ENCODE data around the gene UBN1. TPM values are rescaled to one million over a fixed set of nuclear protein-coding genes. Genes with fewer than 3 reads are reported as not detected.
A peak's percentile ranks its signal among the peaks of the same experiment; 100 is the strongest.

Gene UBN1
- total and polyA plus RNA-seq, 2 of the 13 experiments (the other 11 are each of a cell fraction or from before 2014, with no cell fraction given) = 10.6 to 23.5 TPM

DNA sequence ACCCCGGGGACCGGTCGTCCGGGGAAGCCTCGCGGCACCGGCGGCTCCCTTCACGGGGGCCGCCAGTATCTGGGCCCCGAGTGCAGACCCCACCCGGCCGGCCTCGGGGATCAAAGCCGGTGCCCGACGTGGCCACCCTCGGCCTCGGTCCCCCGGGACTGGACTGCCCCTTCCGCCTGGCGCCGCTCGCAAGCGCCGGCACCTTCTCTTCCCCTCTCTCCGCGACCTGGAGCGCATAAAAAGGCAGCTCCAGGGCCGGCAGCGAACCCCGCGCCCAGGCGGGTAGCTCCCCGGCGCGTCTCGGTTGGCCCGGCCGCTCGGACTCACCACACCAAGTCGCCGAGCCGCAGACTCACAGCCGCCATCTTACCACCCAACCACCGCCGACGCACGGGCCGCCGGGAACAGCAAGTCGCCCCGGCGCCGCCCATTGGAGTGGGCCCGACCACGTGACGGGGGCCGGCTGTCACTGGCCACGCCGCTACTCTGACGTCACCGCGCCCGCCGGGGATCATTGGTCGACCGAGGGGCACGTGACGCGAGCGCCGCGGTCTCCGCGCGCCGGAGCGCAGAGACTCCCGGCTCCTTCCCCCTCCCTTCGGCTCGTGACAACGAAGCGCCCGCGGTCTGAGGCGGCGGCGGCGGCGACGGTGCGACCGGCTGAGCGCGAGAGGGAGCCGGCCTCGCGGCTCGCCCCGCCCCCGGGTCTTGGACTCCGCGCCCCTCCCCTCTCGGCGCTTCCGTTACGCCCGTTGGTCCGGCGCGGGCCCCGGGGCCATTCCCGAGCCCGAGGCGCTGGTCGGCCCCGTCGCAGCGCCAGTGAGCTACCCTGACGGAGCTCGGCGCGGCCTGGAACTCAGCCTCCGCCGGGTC lies at the start of gene UBN1, which contains the start of gene GLYR1 (continued):
- TF ChIP-seq, protein P1, sequence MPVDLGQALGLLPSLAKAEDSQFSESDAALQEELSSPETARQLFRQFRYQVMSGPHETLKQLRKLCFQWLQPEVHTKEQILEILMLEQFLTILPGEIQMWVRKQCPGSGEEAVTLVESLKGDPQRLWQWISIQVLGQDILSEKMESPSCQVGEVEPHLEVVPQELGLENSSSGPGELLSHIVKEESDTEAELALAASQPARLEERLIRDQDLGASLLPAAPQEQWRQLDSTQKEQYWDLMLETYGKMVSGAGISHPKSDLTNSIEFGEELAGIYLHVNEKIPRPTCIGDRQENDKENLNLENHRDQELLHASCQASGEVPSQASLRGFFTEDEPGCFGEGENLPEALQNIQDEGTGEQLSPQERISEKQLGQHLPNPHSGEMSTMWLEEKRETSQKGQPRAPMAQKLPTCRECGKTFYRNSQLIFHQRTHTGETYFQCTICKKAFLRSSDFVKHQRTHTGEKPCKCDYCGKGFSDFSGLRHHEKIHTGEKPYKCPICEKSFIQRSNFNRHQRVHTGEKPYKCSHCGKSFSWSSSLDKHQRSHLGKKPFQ (CRISPR knock-in tag; IDR thresholded peaks at IDR 0.05; ENCODE audit: insufficient replicate concordance) = peak; percentile 25
- TF ChIP-seq, protein P2, sequence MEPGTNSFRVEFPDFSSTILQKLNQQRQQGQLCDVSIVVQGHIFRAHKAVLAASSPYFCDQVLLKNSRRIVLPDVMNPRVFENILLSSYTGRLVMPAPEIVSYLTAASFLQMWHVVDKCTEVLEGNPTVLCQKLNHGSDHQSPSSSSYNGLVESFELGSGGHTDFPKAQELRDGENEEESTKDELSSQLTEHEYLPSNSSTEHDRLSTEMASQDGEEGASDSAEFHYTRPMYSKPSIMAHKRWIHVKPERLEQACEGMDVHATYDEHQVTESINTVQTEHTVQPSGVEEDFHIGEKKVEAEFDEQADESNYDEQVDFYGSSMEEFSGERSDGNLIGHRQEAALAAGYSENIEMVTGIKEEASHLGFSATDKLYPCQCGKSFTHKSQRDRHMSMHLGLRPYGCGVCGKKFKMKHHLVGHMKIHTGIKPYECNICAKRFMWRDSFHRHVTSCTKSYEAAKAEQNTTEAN (CRISPR knock-in tag; conservative IDR thresholded peaks at IDR 0.05) = no peak
- TF ChIP-seq, protein P3, sequence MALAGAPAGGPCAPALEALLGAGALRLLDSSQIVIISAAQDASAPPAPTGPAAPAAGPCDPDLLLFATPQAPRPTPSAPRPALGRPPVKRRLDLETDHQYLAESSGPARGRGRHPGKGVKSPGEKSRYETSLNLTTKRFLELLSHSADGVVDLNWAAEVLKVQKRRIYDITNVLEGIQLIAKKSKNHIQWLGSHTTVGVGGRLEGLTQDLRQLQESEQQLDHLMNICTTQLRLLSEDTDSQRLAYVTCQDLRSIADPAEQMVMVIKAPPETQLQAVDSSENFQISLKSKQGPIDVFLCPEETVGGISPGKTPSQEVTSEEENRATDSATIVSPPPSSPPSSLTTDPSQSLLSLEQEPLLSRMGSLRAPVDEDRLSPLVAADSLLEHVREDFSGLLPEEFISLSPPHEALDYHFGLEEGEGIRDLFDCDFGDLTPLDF (CRISPR knock-in tag; IDR thresholded peaks at IDR 0.05) = no peak
- TF ChIP-seq ZFP82 (CRISPR knock-in tag; IDR thresholded peaks at IDR 0.05; ENCODE audit: borderline replicate concordance) (0 out of 2 replicates have a peak, but pooled peaks have one; percentile 27), HNF4G (IDR thresholded peaks at IDR 0.05; ENCODE audit: borderline replicate concordance, low read depth, low read length) (no peak), HNF4G (CRISPR knock-in tag; IDR thresholded peaks at IDR 0.05; ENCODE audit: borderline replicate concordance, low read depth) (peak; percentile 21; the same call in 1 of the 2 replicates), PHF8 (CRISPR knock-in tag; IDR thresholded peaks at IDR 0.05) (peak; percentile 95), RFXAP (CRISPR knock-in tag; IDR thresholded peaks at IDR 0.05; ENCODE audit: borderline replicate concordance) (peak; percentile 93; the same call in 1 of the 2 replicates), SIN3A (IDR thresholded peaks at IDR 0.05; ENCODE audit: borderline replicate concordance, low read depth, low read length) (peak; percentile 77; the same call in 1 of the 2 replicates), KMT2B (CRISPR knock-in tag; IDR thresholded peaks at IDR 0.05) (peak; percentile 61; the same call in 1 of the 2 replicates), ZNF256 (CRISPR knock-in tag; conservative IDR thresholded peaks at IDR 0.05) (0 out of 2 replicates have a peak, but pooled peaks have one; percentile 50), IRF2 (CRISPR knock-in tag; IDR thresholded peaks at IDR 0.05) (peak; percentile 16; the same call in 1 of the 2 replicates), ZNF605 (CRISPR knock-in tag; IDR thresholded peaks at IDR 0.05) (peak; percentile 25; the same call in 1 of the 2 replicates), ZNF354B (CRISPR knock-in tag; IDR thresholded peaks at IDR 0.05) (0 out of 2 replicates have a peak, but pooled peaks have one; percentile 28)
- TF ChIP-seq, protein P4, sequence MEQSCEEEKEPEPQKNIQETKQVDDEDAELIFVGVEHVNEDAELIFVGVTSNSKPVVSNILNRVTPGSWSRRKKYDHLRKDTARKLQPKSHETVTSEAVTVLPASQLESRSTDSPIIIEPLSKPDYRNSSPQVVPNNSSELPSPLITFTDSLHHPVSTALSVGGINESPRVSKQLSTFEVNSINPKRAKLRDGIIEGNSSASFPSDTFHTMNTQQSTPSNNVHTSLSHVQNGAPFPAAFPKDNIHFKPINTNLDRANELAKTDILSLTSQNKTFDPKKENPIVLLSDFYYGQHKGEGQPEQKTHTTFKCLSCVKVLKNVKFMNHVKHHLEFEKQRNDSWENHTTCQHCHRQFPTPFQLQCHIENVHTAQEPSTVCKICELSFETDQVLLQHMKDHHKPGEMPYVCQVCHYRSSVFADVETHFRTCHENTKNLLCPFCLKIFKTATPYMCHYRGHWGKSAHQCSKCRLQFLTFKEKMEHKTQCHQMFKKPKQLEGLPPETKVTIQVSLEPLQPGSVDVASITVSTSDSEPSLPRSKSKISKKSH (CRISPR knock-in tag; IDR thresholded peaks at IDR 0.05; ENCODE audit: borderline replicate concordance) = peak; percentile 53; the same call in 1 of the 2 replicates
- TF ChIP-seq, protein P5, sequence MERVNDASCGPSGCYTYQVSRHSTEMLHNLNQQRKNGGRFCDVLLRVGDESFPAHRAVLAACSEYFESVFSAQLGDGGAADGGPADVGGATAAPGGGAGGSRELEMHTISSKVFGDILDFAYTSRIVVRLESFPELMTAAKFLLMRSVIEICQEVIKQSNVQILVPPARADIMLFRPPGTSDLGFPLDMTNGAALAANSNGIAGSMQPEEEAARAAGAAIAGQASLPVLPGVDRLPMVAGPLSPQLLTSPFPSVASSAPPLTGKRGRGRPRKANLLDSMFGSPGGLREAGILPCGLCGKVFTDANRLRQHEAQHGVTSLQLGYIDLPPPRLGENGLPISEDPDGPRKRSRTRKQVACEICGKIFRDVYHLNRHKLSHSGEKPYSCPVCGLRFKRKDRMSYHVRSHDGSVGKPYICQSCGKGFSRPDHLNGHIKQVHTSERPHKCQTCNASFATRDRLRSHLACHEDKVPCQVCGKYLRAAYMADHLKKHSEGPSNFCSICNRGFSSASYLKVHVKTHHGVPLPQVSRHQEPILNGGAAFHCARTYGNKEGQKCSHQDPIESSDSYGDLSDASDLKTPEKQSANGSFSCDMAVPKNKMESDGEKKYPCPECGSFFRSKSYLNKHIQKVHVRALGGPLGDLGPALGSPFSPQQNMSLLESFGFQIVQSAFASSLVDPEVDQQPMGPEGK (CRISPR knock-in tag; IDR thresholded peaks at IDR 0.05) = 0 out of 2 replicates have a peak, but pooled peaks have one; percentile 12
- TF ChIP-seq, protein P6, sequence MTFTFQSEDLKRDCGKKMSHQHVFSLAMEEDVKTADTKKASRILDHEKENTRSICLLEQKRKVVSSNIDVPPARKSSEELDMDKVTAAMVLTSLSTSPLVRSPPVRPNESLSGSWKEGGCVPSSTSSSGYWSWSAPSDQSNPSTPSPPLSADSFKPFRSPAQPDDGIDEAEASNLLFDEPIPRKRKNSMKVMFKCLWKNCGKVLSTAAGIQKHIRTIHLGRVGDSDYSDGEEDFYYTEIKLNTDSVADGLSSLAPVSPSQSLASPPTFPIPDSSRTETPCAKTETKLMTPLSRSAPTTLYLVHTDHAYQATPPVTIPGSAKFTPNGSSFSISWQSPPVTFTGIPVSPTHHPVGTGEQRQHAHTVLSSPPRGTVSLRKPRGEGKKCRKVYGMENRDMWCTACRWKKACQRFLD (CRISPR knock-in tag; IDR thresholded peaks at IDR 0.05; ENCODE audit: borderline replicate concordance) = no peak; the same call in 1 of the 2 replicates

All from HepG2 (cell line).